Duodenal mucosa (tissue), 2 donors: ENCODE data around the gene SPG7.

Source experiments
- H3K27ac ChIP-seq: one replicate; pipeline ENCODE4 v1.7.0; 2013; ENCODE audit warnings: low read depth, low read length
- H3K27me3 ChIP-seq, 2 donors: one replicate each; pipeline ENCODE4 v1.7.0; 2013; ENCODE audit warnings: low read length in 2 of 2, control low read depth in 1 of 2; ENCODE audit not compliant: insufficient read depth in 2 of 2, control insufficient read depth in 1 of 2
- H3K36me3 ChIP-seq, 2 donors: one replicate each; pipeline ENCODE4 v1.7.0; 2013; ENCODE audit warnings: low read length in 2 of 2, control low read depth in 1 of 2; ENCODE audit not compliant: insufficient read depth in 2 of 2, control insufficient read depth in 1 of 2
- H3K4me1 ChIP-seq, 2 donors: one replicate each; pipeline ENCODE4 v1.7.0; 2013; ENCODE audit warnings: low read length in 2 of 2, control low read depth in 1 of 2; ENCODE audit not compliant: insufficient read depth in 2 of 2, control insufficient read depth in 1 of 2
- H3K4me3 ChIP-seq, 2 donors: one replicate each; pipeline ENCODE4 v1.7.0; 2013; ENCODE audit warnings: low read length in 2 of 2, low read depth in 1 of 2
- H3K9ac ChIP-seq, 2 donors: one replicate each; pipeline ENCODE4 v1.7.0; 2013; ENCODE audit warnings: low read length in 2 of 2, low read depth in 1 of 2
- H3K9me3 ChIP-seq, 2 donors: one replicate each; pipeline ENCODE4 v1.7.0; 2013; ENCODE audit warnings: low read length in 2 of 2, control low read depth in 1 of 2; ENCODE audit not compliant: control insufficient read depth in 1 of 2

SPG7 gene

GRCh38 chr16:89507214-89507833 is 879 bp upstream of the SPG7 start:
- peaks cover 5 to 19% of the 10 kb centered on the region in 2 donors for H3K36me3 ChIP-seq
- peak overlapping the region; percentile 93 to 95 for H3K9ac ChIP-seq
- H3K4me1 ChIP-seq: peaks cover 27 to 38% of the 10 kb centered on the region in 2 donors
- no peaks in the 10 kb centered on the region for H3K27me3 ChIP-seq
- H3K27ac ChIP-seq: peak overlapping the region; percentile 93
- no peaks in the 10 kb centered on the region for H3K9me3 ChIP-seq
- peak overlapping the region; percentile 92 to 98 for H3K4me3 ChIP-seq

- no peaks in the 10 kb centered on the region for H3K27me3 ChIP-seq
- H3K9me3 ChIP-seq: no peaks in the 10 kb centered on the region
- H3K4me3 ChIP-seq: no peak overlapping the region
- H3K9ac ChIP-seq: no peak overlapping the region
- no peak overlapping the region for H3K27ac ChIP-seq
- peaks cover 21 to 29% of the 10 kb centered on the region in 2 donors for H3K4me1 ChIP-seq
- peaks cover 5 to 35% of the 10 kb centered on the region in 2 donors for H3K36me3 ChIP-seq
Observed at GRCh38 chr16:89510526-89510925, 2.3 kb downstream of the SPG7 start.

- H3K9me3 ChIP-seq: no peaks in the 10 kb centered on the region
- peaks cover 5 to 41% of the 10 kb centered on the region in 2 donors for H3K36me3 ChIP-seq
- peaks cover 12 to 21% of the 10 kb centered on the region in 2 donors for H3K4me1 ChIP-seq
- no peak overlapping the region for H3K27ac ChIP-seq
- no peak overlapping the region for H3K4me3 ChIP-seq
- no peaks in the 10 kb centered on the region for H3K27me3 ChIP-seq
- no peak overlapping the region for H3K9ac ChIP-seq
Observed at GRCh38 chr16:89511374-89511773, 3.2 kb downstream of the SPG7 start.

- H3K9me3 ChIP-seq: no peaks in the 10 kb centered on the region
- H3K36me3 ChIP-seq: peaks cover 11 to 49% of the 10 kb centered on the region in 2 donors
- H3K9ac ChIP-seq: no peak overlapping the region
- H3K27ac ChIP-seq: no peak overlapping the region
- no peak overlapping the region for H3K4me3 ChIP-seq
- H3K27me3 ChIP-seq: no peaks in the 10 kb centered on the region
- peaks cover 5 to 14% of the 10 kb centered on the region in 2 donors for H3K4me1 ChIP-seq
Observed at GRCh38 chr16:89512453-89512852, 4.2 kb downstream of the SPG7 start.

GRCh38 chr16:89517128-89517527 is 8.9 kb downstream of the SPG7 start:
- peaks cover 20 to 74% of the 10 kb centered on the region in 2 donors for H3K36me3 ChIP-seq
- no peak overlapping the region for H3K27ac ChIP-seq
- H3K9ac ChIP-seq: no peak overlapping the region
- H3K4me3 ChIP-seq: no peak overlapping the region
- H3K27me3 ChIP-seq: no peaks in the 10 kb centered on the region
- no peaks in the 10 kb centered on the region for H3K9me3 ChIP-seq
- no peaks in the 10 kb centered on the region for H3K4me1 ChIP-seq

- H3K36me3 ChIP-seq: peaks cover 29 to 83% of the 10 kb centered on the region in 2 donors
Observed at GRCh38 chr16:89519881-89520280, 11.7 kb downstream of the SPG7 start.

GRCh38 chr16:89522287-89522686 is 14.1 kb downstream of the SPG7 start:
- Histone ChIP-seq H3K27me3 (no peaks in the 10 kb centered on the region), H3K27ac (no peak overlapping the region), H3K36me3 (peaks cover 44 to 96% of the 10 kb centered on the region in 2 donors), H3K9me3 (no peaks in the 10 kb centered on the region), H3K4me1 (no peaks in the 10 kb centered on the region), H3K9ac (no peak overlapping the region), H3K4me3 (no peak overlapping the region)

More at GRCh38 chr16:89519881-89520280, 11.7 kb downstream of the SPG7 start:
- Histone ChIP-seq H3K4me3 (no peak overlapping the region), H3K9ac (no peak overlapping the region), H3K9me3 (no peaks in the 10 kb centered on the region), H3K27ac (no peak overlapping the region), H3K27me3 (no peaks in the 10 kb centered on the region), H3K4me1 (no peaks in the 10 kb centered on the region)

- H3K36me3 ChIP-seq: peaks cover 35 to 90% of the 10 kb centered on the region in 2 donors
- no peaks in the 10 kb centered on the region for H3K27me3 ChIP-seq
- H3K4me1 ChIP-seq: no peaks in the 10 kb centered on the region
- H3K27ac ChIP-seq: no peak overlapping the region
- H3K9ac ChIP-seq: no peak overlapping the region
- H3K9me3 ChIP-seq: no peaks in the 10 kb centered on the region
- no peak overlapping the region for H3K4me3 ChIP-seq
Observed at GRCh38 chr16:89523680-89524344, 15.6 kb downstream of the SPG7 start.

GRCh38 chr16:89525146-89525913 is 17.1 kb downstream of the SPG7 start:
- no peak overlapping the region for H3K9ac ChIP-seq
- H3K36me3 ChIP-seq: peaks cover 39 to 91% of the 10 kb centered on the region in 2 donors
- no peaks in the 10 kb centered on the region for H3K9me3 ChIP-seq
- H3K4me1 ChIP-seq: no peaks in the 10 kb centered on the region
- H3K27me3 ChIP-seq: no peaks in the 10 kb centered on the region
- H3K27ac ChIP-seq: no peak overlapping the region
- H3K4me3 ChIP-seq: no peak overlapping the region

GRCh38 chr16:89529097-89529496 is 20.9 kb downstream of the SPG7 start:
- H3K4me1 ChIP-seq: peaks cover 0 to 2% of the 10 kb centered on the region in 2 donors
- H3K9me3 ChIP-seq: no peaks in the 10 kb centered on the region
- no peaks in the 10 kb centered on the region for H3K27me3 ChIP-seq
- H3K4me3 ChIP-seq: no peak overlapping the region
- H3K9ac ChIP-seq: no peak overlapping the region
- no peak overlapping the region for H3K27ac ChIP-seq
- peaks cover 48 to 83% of the 10 kb centered on the region in 2 donors for H3K36me3 ChIP-seq
